ENCODE measurements around the gene ATG14.
A peak's percentile ranks its signal among the peaks of the same experiment; 100 is the strongest.

DNA sequence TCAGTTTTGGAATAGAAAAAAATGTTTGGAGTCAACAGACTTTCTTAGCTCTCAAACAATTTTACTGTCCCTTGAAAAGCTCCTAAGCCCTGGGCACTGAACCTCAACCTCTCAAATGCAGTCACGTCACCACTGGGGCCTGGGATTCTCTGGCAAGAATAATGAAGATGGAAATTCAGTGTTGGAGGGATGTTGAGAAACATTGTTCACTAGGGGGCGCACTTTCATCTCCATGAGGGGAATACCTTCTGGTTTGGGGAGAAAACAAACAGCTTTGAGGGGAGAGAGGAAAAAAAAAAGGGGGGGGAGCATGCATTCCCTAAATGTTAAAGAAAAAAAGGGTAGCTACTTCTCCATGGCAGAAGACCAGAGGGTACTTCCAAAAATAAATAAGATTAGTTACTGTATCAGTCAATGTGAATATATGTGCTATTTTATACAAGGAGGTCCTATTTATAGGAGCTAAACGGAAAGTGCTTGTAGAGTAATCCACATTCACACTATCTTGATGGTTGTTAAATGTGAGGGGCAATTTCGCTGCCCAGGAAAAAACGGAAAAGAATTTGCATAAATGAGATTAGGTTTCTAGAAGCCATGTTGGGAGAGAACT lies 34.6 kb upstream of the ATG14 start:
- TF ChIP-seq, protein P1, sequence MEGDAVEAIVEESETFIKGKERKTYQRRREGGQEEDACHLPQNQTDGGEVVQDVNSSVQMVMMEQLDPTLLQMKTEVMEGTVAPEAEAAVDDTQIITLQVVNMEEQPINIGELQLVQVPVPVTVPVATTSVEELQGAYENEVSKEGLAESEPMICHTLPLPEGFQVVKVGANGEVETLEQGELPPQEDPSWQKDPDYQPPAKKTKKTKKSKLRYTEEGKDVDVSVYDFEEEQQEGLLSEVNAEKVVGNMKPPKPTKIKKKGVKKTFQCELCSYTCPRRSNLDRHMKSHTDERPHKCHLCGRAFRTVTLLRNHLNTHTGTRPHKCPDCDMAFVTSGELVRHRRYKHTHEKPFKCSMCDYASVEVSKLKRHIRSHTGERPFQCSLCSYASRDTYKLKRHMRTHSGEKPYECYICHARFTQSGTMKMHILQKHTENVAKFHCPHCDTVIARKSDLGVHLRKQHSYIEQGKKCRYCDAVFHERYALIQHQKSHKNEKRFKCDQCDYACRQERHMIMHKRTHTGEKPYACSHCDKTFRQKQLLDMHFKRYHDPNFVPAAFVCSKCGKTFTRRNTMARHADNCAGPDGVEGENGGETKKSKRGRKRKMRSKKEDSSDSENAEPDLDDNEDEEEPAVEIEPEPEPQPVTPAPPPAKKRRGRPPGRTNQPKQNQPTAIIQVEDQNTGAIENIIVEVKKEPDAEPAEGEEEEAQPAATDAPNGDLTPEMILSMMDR (conservative IDR thresholded peaks at IDR 0.05; ENCODE audit: low read length) = peak; percentile 89
- no peak for TF ChIP-seq EZH2phosphoT487 (IDR thresholded peaks at IDR 0.05; ENCODE audit: borderline replicate concordance)
